Measurements from ENCODE around the gene OR4C5. TPM values are rescaled to one million over a fixed set of nuclear protein-coding genes. Genes with fewer than 3 reads are reported as not detected.
A peak's percentile ranks its signal among the peaks of the same experiment; 100 is the strongest.
"Not testable (repeated sequence)": the region's sequence is repeated elsewhere in the genome, so short reads cannot be mapped to it uniquely, and the experiment has no call there.

Gene OR4C5
- total RNA-seq = not detected in 2 replicates

GRCh38 chr11:48366365-48366764 lies at the start of gene OR4C5:
Gene OR4C5 (minus strand): TSS chr11:48366465. CDS start chr11:48366465, 0 bp downstream.
- no peak for DNase-seq (ENCODE audit: low read depth in 2 of 2)

GRCh38 chr11:48384670-48385069 lies 18.4 kb upstream of the OR4C5 start:
- DNase-seq (ENCODE audit: low read depth in 2 of 2) = no peak

GRCh38 chr11:48384151-48384550 lies 17.9 kb upstream of the OR4C5 start:
- not testable (repeated sequence) for DNase-seq (ENCODE audit: low read depth in 2 of 2)

- DNase-seq (ENCODE audit: low read depth in 2 of 2) = not testable (repeated sequence)
These were observed 5.0 kb downstream of the OR4C5 start for GRCh38 chr11:48361289-48361688.

- DNase-seq (ENCODE audit: low read depth in 2 of 2) = no peak
These were observed 11.6 kb downstream of the OR4C5 start for GRCh38 chr11:48354677-48355076.

GRCh38 chr11:48354013-48354412 lies 12.3 kb downstream of the OR4C5 start:
- DNase-seq (ENCODE audit: low read depth in 2 of 2) = no peak

GRCh38 chr11:48346286-48346685 lies 20.0 kb downstream of the OR4C5 start:
- not testable (repeated sequence) for DNase-seq (ENCODE audit: low read depth in 2 of 2)

GRCh38 chr11:48342505-48342904 lies 23.8 kb downstream of the OR4C5 start:
- DNase-seq (ENCODE audit: low read depth in 2 of 2) = not testable (repeated sequence)

- DNase-seq (ENCODE audit: low read depth in 2 of 2) = no peak
These were observed 24.8 kb downstream of the OR4C5 start for GRCh38 chr11:48341466-48341865.

- DNase-seq (ENCODE audit: low read depth in 2 of 2) = not testable (repeated sequence)
These were observed 41.6 kb downstream of the OR4C5 start, which contains the start of gene OR4C3 for GRCh38 chr11:48324620-48325019. Gene OR4C3 (plus strand): TSS chr11:48324920. CDS start chr11:48325022, 102 bp downstream.

GRCh38 chr11:48319813-48320212 lies 46.5 kb downstream of the OR4C5 start:
- DNase-seq (ENCODE audit: low read depth in 2 of 2) = peak in 1 of 2 donors; percentile 3

Other genes starting within 250 kb of the OR4C5 start
- gene OR4B1, start 149.7 kb downstream of the OR4C5 start, total RNA-seq = not detected in 2 replicates
- gene OR4X2, start 121.4 kb downstream of the OR4C5 start, total RNA-seq = not detected in 2 replicates
- gene OR4X1, start 102.6 kb downstream of the OR4C5 start, total RNA-seq = not detected in 2 replicates
- gene OR4S1, start 60.2 kb downstream of the OR4C5 start, total RNA-seq = not detected in 2 replicates
- not detected in 2 replicates for gene OR4C3, start 41.5 kb downstream of the OR4C5 start, total RNA-seq
- gene OR4A47, start 122.3 kb upstream of the OR4C5 start, total RNA-seq = not detected in 2 replicates

Data from lung microvascular endothelial cell (primary cell).